ENCODE results near the gene PRSS2. TPM values are rescaled to one million over a fixed set of nuclear protein-coding genes. Genes with fewer than 3 reads are reported as not detected.

PRSS2 gene
- total RNA-seq, 1 experiment from 2014 or later = 27.6 TPM

GRCh38 chr7:142813226-142813625 is 42.5 kb downstream of the PRSS2 start:
- TF ChIP-seq, protein P1, sequence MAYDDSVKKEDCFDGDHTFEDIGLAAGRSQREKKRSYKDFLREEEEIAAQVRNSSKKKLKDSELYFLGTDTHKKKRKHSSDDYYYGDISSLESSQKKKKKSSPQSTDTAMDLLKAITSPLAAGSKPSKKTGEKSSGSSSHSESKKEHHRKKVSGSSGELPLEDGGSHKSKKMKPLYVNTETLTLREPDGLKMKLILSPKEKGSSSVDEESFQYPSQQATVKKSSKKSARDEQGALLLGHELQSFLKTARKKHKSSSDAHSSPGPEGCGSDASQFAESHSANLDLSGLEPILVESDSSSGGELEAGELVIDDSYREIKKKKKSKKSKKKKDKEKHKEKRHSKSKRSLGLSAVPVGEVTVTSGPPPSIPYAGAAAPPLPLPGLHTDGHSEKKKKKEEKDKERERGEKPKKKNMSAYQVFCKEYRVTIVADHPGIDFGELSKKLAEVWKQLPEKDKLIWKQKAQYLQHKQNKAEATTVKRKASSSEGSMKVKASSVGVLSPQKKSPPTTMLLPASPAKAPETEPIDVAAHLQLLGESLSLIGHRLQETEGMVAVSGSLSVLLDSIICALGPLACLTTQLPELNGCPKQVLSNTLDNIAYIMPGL (CRISPR knock-in tag; IDR thresholded peaks at IDR 0.05) = no peak
- TF ChIP-seq ZNF281 (CRISPR knock-in tag; IDR thresholded peaks at IDR 0.05) (no peak), JAZF1 (CRISPR knock-in tag; IDR thresholded peaks at IDR 0.05) (no peak), CBFB (CRISPR knock-in tag; IDR thresholded peaks at IDR 0.05; ENCODE audit: low read depth) (no peak), ZNF416 (CRISPR knock-in tag; IDR thresholded peaks at IDR 0.05) (no peak), ATF2 (CRISPR knock-in tag; IDR thresholded peaks at IDR 0.05; ENCODE audit: borderline replicate concordance, low read depth) (no peak), NR1H2 (CRISPR knock-in tag; IDR thresholded peaks at IDR 0.05) (no peak), NR3C1 (CRISPR knock-in tag; conservative IDR thresholded peaks at IDR 0.05; ENCODE audit: low read depth) (no peak), ETV6 (CRISPR knock-in tag; IDR thresholded peaks at IDR 0.05) (no peak), SMAD3 (CRISPR knock-in tag; IDR thresholded peaks at IDR 0.05; ENCODE audit: borderline replicate concordance) (no peak), MYBL2 (CRISPR knock-in tag; IDR thresholded peaks at IDR 0.05) (no peak), GRHL2 (CRISPR knock-in tag; IDR thresholded peaks at IDR 0.05; ENCODE audit: insufficient replicate concordance, severe bottlenecking) (no peak), ZBTB43 (CRISPR knock-in tag; IDR thresholded peaks at IDR 0.05) (no peak), EMX1 (CRISPR knock-in tag; IDR thresholded peaks at IDR 0.05) (no peak), ZNF512 (CRISPR knock-in tag; IDR thresholded peaks at IDR 0.05; ENCODE audit: borderline replicate concordance) (no peak)
- TF ChIP-seq, protein P2, sequence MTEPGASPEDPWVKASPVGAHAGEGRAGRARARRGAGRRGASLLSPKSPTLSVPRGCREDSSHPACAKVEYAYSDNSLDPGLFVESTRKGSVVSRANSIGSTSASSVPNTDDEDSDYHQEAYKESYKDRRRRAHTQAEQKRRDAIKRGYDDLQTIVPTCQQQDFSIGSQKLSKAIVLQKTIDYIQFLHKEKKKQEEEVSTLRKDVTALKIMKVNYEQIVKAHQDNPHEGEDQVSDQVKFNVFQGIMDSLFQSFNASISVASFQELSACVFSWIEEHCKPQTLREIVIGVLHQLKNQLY (CRISPR knock-in tag; IDR thresholded peaks at IDR 0.05) = no peak
- TF ChIP-seq, protein P3, sequence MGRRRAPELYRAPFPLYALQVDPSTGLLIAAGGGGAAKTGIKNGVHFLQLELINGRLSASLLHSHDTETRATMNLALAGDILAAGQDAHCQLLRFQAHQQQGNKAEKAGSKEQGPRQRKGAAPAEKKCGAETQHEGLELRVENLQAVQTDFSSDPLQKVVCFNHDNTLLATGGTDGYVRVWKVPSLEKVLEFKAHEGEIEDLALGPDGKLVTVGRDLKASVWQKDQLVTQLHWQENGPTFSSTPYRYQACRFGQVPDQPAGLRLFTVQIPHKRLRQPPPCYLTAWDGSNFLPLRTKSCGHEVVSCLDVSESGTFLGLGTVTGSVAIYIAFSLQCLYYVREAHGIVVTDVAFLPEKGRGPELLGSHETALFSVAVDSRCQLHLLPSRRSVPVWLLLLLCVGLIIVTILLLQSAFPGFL (CRISPR knock-in tag; IDR thresholded peaks at IDR 0.05; ENCODE audit: borderline replicate concordance) = no peak
- peaks cover 60% of the 10 kb centered on the region for H3K4me1 Mint-ChIP-seq
- ChIA-PET CTCF (interaction anchor here (0.6 to 6.3 kb wide), 30 partner anchors 19 to 510 kb away, joined by 3 to 94 read pairs (median 5); partner anchors contain the start of gene EPHB6), POLR2A (interaction anchor here (0.6 to 1.6 kb wide), 2 partner anchors 16 to 17 kb away, joined by 3 to 5 read pairs; no protein-coding TSS in a partner anchor)
- peak; percentile 94 for ATAC-seq
- peak overlapping the region; percentile 41 for H3K4me3 Mint-ChIP-seq
- H3K36me3 Mint-ChIP-seq = no peaks in the 10 kb centered on the region
- H3K27ac Mint-ChIP-seq = peak overlapping the region; percentile 93
- peaks cover 12% of the 10 kb centered on the region for H3K27me3 Mint-ChIP-seq (ENCODE audit: low read depth)
- no peaks in the 10 kb centered on the region for H3K9me3 Mint-ChIP-seq
- peak; percentile 44 for DNase-seq (ENCODE audit: low spot score)
